ENCODE results near the gene DNAJC13.

DNAJC13 gene

GRCh38 chr3:132507657-132508056 is 90.4 kb downstream of the DNAJC13 start:
- no peak for TF ChIP-seq EZH2 (IDR thresholded peaks at IDR 0.05; ENCODE audit: borderline replicate concordance, low read depth, low read length, severe bottlenecking)
- Histone ChIP-seq H3K27ac (ENCODE audit: low read length) (no peak overlapping the region), H3K4me3 (ENCODE audit: low read depth in 1 of 2, low read length in 2 of 2) (no peak overlapping the region), H3K36me3 (ENCODE audit: insufficient read depth, low read length) (peaks cover 86% of the 10 kb centered on the region), H3K9ac (ENCODE audit: low read depth, low read length) (no peak overlapping the region), H3K9me3 (ENCODE audit: insufficient read depth, low read length, severe bottlenecking) (no peaks in the 10 kb centered on the region), H3K4me1 (ENCODE audit: insufficient read depth, low read length) (no peaks in the 10 kb centered on the region), H4K20me1 (ENCODE audit: insufficient read depth, low read length) (no peaks in the 10 kb centered on the region), H3K79me2 (ENCODE audit: insufficient read depth, low read length) (no peaks in the 10 kb centered on the region), H3K4me2 (ENCODE audit: insufficient read depth, low read length) (no peak overlapping the region), H2AFZ (ENCODE audit: low read depth, low read length) (no peak overlapping the region), H3K27me3 (ENCODE audit: insufficient read depth, low read length, poor library complexity) (no peaks in the 10 kb centered on the region)
- no peak for ATAC-seq (ENCODE audit: insufficient read depth, low read depth)
- DNase-seq = no peak

GRCh38 chr3:132509096-132509495 is 91.8 kb downstream of the DNAJC13 start:
- ATAC-seq (ENCODE audit: insufficient read depth, low read depth) (no peak), DNase-seq (no peak)
- H3K4me1 ChIP-seq (ENCODE audit: insufficient read depth, low read length) = no peaks in the 10 kb centered on the region
- H4K20me1 ChIP-seq (ENCODE audit: insufficient read depth, low read length) = no peaks in the 10 kb centered on the region
- no peak overlapping the region for H3K4me2 ChIP-seq (ENCODE audit: insufficient read depth, low read length)
- no peak for TF ChIP-seq EZH2 (IDR thresholded peaks at IDR 0.05; ENCODE audit: borderline replicate concordance, low read depth, low read length, severe bottlenecking)
- TF ChIP-seq, protein P1, sequence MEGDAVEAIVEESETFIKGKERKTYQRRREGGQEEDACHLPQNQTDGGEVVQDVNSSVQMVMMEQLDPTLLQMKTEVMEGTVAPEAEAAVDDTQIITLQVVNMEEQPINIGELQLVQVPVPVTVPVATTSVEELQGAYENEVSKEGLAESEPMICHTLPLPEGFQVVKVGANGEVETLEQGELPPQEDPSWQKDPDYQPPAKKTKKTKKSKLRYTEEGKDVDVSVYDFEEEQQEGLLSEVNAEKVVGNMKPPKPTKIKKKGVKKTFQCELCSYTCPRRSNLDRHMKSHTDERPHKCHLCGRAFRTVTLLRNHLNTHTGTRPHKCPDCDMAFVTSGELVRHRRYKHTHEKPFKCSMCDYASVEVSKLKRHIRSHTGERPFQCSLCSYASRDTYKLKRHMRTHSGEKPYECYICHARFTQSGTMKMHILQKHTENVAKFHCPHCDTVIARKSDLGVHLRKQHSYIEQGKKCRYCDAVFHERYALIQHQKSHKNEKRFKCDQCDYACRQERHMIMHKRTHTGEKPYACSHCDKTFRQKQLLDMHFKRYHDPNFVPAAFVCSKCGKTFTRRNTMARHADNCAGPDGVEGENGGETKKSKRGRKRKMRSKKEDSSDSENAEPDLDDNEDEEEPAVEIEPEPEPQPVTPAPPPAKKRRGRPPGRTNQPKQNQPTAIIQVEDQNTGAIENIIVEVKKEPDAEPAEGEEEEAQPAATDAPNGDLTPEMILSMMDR (IDR thresholded peaks at IDR 0.05; ENCODE audit: borderline replicate concordance, extremely low read depth, low read length, poor library complexity, severe bottlenecking) = no peak
- no peak overlapping the region for H3K9ac ChIP-seq (ENCODE audit: low read depth, low read length)
- H3K27me3 ChIP-seq (ENCODE audit: insufficient read depth, low read length, poor library complexity) = no peaks in the 10 kb centered on the region
- H2AFZ ChIP-seq (ENCODE audit: low read depth, low read length) = no peak overlapping the region
- no peaks in the 10 kb centered on the region for H3K79me2 ChIP-seq (ENCODE audit: insufficient read depth, low read length)
- no peaks in the 10 kb centered on the region for H3K9me3 ChIP-seq (ENCODE audit: insufficient read depth, low read length, severe bottlenecking)
- no peak overlapping the region for H3K27ac ChIP-seq (ENCODE audit: low read length)
- H3K36me3 ChIP-seq (ENCODE audit: insufficient read depth, low read length) = peaks cover 85% of the 10 kb centered on the region
- H3K4me3 ChIP-seq (ENCODE audit: low read depth in 1 of 2, low read length in 2 of 2) = no peak overlapping the region

DNA sequence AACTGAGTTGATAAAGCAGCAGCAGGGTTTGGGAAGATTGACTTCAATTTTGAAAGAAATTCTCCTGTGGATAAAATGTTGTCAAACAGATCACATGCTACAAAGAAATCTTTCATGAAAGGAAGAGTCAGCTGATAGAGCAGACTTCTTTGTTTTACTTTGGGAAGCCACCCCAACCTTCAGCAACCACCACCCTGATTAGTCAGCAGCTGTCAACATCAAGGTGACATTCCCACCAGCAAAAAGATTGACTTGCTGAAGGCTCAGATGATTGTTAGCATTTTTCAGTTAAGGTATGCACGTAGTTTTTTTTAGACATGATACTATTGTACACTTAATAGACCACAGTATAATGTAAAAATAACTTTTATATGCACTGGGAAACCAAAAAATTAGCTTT is 92.2 kb downstream of the DNAJC13 start:
- Histone ChIP-seq H3K4me1 (ENCODE audit: insufficient read depth, low read length) (no peaks in the 10 kb centered on the region), H3K4me3 (ENCODE audit: low read depth in 1 of 2, low read length in 2 of 2) (no peak overlapping the region), H3K36me3 (ENCODE audit: insufficient read depth, low read length) (peaks cover 85% of the 10 kb centered on the region), H3K9me3 (ENCODE audit: insufficient read depth, low read length, severe bottlenecking) (no peaks in the 10 kb centered on the region), H3K9ac (ENCODE audit: low read depth, low read length) (no peak overlapping the region), H3K27ac (ENCODE audit: low read length) (no peak overlapping the region), H3K79me2 (ENCODE audit: insufficient read depth, low read length) (no peaks in the 10 kb centered on the region), H2AFZ (ENCODE audit: low read depth, low read length) (no peak overlapping the region), H3K27me3 (ENCODE audit: insufficient read depth, low read length, poor library complexity) (no peaks in the 10 kb centered on the region), H4K20me1 (ENCODE audit: insufficient read depth, low read length) (no peaks in the 10 kb centered on the region), H3K4me2 (ENCODE audit: insufficient read depth, low read length) (no peak overlapping the region)
- TF ChIP-seq, protein P1 (IDR thresholded peaks at IDR 0.05; ENCODE audit: borderline replicate concordance, extremely low read depth, low read length, poor library complexity, severe bottlenecking) = no peak
- TF ChIP-seq EZH2 (IDR thresholded peaks at IDR 0.05; ENCODE audit: borderline replicate concordance, low read depth, low read length, severe bottlenecking) = no peak
- no peak for DNase-seq
- ATAC-seq (ENCODE audit: insufficient read depth, low read depth) = no peak

DNA sequence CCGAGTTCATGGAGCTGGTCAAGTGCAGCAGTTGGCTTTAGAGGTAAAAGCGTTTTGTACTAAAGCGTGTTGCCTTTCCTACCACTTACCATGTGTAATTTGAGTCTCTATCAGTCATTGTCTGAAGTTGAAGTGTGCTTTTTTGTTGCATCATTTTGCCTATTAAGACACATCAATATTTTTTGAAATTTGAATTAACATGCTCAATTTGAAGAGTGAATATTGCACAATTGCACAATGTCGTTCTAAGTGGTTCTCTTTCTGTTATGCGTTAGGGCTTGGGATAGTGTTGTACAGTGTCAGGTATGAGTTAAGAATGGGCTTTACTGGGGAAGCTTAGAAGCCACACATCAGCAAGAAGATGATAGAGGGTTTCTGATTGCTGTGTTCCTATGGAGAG is 95.8 kb downstream of the DNAJC13 start:
- H3K27me3 ChIP-seq (ENCODE audit: insufficient read depth, low read length, poor library complexity) = no peaks in the 10 kb centered on the region
- ATAC-seq (ENCODE audit: insufficient read depth, low read depth) = no peak

More for the DNA sequence above, 95.8 kb downstream of the DNAJC13 start:
- Histone ChIP-seq H3K9ac (ENCODE audit: low read depth, low read length) (no peak overlapping the region), H3K27ac (ENCODE audit: low read length) (no peak overlapping the region), H3K4me3 (ENCODE audit: low read depth in 1 of 2, low read length in 2 of 2) (no peak overlapping the region), H3K4me1 (ENCODE audit: insufficient read depth, low read length) (no peaks in the 10 kb centered on the region), H4K20me1 (ENCODE audit: insufficient read depth, low read length) (no peaks in the 10 kb centered on the region), H3K9me3 (ENCODE audit: insufficient read depth, low read length, severe bottlenecking) (no peaks in the 10 kb centered on the region), H3K36me3 (ENCODE audit: insufficient read depth, low read length) (peaks cover 84% of the 10 kb centered on the region), H3K4me2 (ENCODE audit: insufficient read depth, low read length) (no peak overlapping the region), H3K79me2 (ENCODE audit: insufficient read depth, low read length) (no peaks in the 10 kb centered on the region), H2AFZ (ENCODE audit: low read depth, low read length) (no peak overlapping the region)
- no peak for DNase-seq
- TF ChIP-seq, protein P1 (IDR thresholded peaks at IDR 0.05; ENCODE audit: borderline replicate concordance, extremely low read depth, low read length, poor library complexity, severe bottlenecking) = no peak
- no peak for TF ChIP-seq EZH2 (IDR thresholded peaks at IDR 0.05; ENCODE audit: borderline replicate concordance, low read depth, low read length, severe bottlenecking)
